CD14-positive monocyte (primary cell): ENCODE measurements around the gene NKX6-2. TPM values are rescaled to one million over a fixed set of nuclear protein-coding genes. Genes with fewer than 3 reads are reported as not detected.
A peak's percentile ranks its signal among the peaks of the same experiment; 100 is the strongest.

ENCODE experiments used
- DNase-seq, 3 donors: peaks; one replicate each; pipeline ENCODE4 v3.0.0-alpha.2; 2011 to 2022
- H2AFZ ChIP-seq: 2 replicates; pipeline ENCODE4 v1.6.0; 2012; ENCODE audit warnings: mild to moderate bottlenecking, low read depth, low read length, inconsistent platforms; ENCODE audit not compliant: insufficient read depth, poor library complexity, severe bottlenecking
- H3K27ac ChIP-seq, 2 donors: 1 replicate in 1 of 2; 2 replicates in 1 of 2; pipeline ENCODE4 v1.5.1; 2012 to 2013; ENCODE audit warnings: low read length in 2 of 2, control low read depth in 1 of 2, inconsistent platforms in 1 of 2, low read depth in 1 of 2, mild to moderate bottlenecking in 1 of 2
- H3K27me3 ChIP-seq, 2 donors: one replicate each; pipeline versions ENCODE4 v1.6.0 to v1.6.1; 2011 to 2013; ENCODE audit warnings: low read length in 2 of 2; ENCODE audit not compliant: control insufficient read depth in 2 of 2, insufficient read depth in 2 of 2
- H3K36me3 ChIP-seq, 2 donors: replicated peaks in 1 of 2; 1 replicate in 1 of 2; 2 replicates in 1 of 2; pipeline versions ENCODE4 v1.5.1 to v1.6.1; 2012 to 2013; ENCODE audit warnings: low read length in 2 of 2, control low read depth in 1 of 2, inconsistent platforms in 1 of 2, mild to moderate bottlenecking in 1 of 2; ENCODE audit not compliant: insufficient read depth in 2 of 2, control insufficient read depth in 1 of 2
- H3K4me1 ChIP-seq, 2 donors: 1 replicate in 1 of 2; 2 replicates in 1 of 2; pipeline versions ENCODE4 v1.5.1 to v1.6.1; 2012 to 2013; ENCODE audit warnings: low read length in 2 of 2, control low read depth in 1 of 2, inconsistent platforms in 1 of 2, mild to moderate bottlenecking in 1 of 2, moderate library complexity in 1 of 2; ENCODE audit not compliant: insufficient read depth in 2 of 2, control insufficient read depth in 1 of 2
- H3K4me2 ChIP-seq: replicated peaks from 2 replicates; pipeline ENCODE3; 2012; ENCODE audit warnings: low read length, moderate library complexity, mild to moderate bottlenecking; ENCODE audit not compliant: poor library complexity, severe bottlenecking; ENCODE audit errors: extremely low read depth
- H3K4me3 ChIP-seq, 3 experiments: fragments of 200-600 bp in 1 of 3; sonication (generic) in 1 of 3; replicated peaks in 1 of 3; 1 replicate in 2 of 3; 2 replicates in 1 of 3; pipeline ENCODE4 v1.5.1; 2011 to 2013; ENCODE audit warnings: low read length in 3 of 3, mild to moderate bottlenecking in 3 of 3, control low read depth in 2 of 3, low read depth in 2 of 3, inconsistent platforms in 1 of 3, moderate library complexity in 1 of 3
- H3K79me2 ChIP-seq: 2 replicates; pipeline ENCODE4 v1.6.0; 2012; ENCODE audit warnings: mild to moderate bottlenecking, control low read depth, inconsistent platforms, low read length, moderate library complexity; ENCODE audit not compliant: insufficient read depth
- H3K9ac ChIP-seq: 2 replicates; pipeline ENCODE4 v1.6.0; 2017; ENCODE audit warnings: low read length, mild to moderate bottlenecking; ENCODE audit not compliant: insufficient read depth, poor library complexity, severe bottlenecking
- H3K9me3 ChIP-seq, 2 donors: replicated peaks in 1 of 2; 1 replicate in 1 of 2; 2 replicates in 1 of 2; pipeline versions ENCODE4 v1.5.1 to v1.6.1; 2012 to 2013; ENCODE audit warnings: low read length in 2 of 2, control low read depth in 1 of 2; ENCODE audit not compliant: control insufficient read depth in 1 of 2, insufficient read depth in 1 of 2
- H4K20me1 ChIP-seq: 2 replicates; pipeline ENCODE4 v1.6.0; 2012; ENCODE audit warnings: mild to moderate bottlenecking, low read length, control low read depth, moderate library complexity; ENCODE audit not compliant: insufficient read depth
- H3K27ac Mint-ChIP-seq, 7 donors: one replicate each; pipeline ENCODE4 v1.8.0; 2020; ENCODE audit warnings: mild to moderate bottlenecking in 7 of 7, mixed read lengths in 7 of 7, moderate library complexity in 6 of 7, inconsistent platforms in 2 of 7
- H3K27me3 Mint-ChIP-seq, 3 donors: one replicate each; pipeline ENCODE4 v1.8.0; 2021 to 2022; ENCODE audit warnings: low read depth in 3 of 3, mild to moderate bottlenecking in 3 of 3, mixed read lengths in 3 of 3, moderate library complexity in 3 of 3, inconsistent platforms in 1 of 3
- H3K36me3 Mint-ChIP-seq, 2 donors: one replicate each; pipeline ENCODE4 v1.8.0; 2020; ENCODE audit warnings: mixed read lengths in 2 of 2, inconsistent platforms in 1 of 2, mild to moderate bottlenecking in 1 of 2
- H3K4me1 Mint-ChIP-seq: one replicate; pipeline ENCODE4 v1.8.0; 2020; ENCODE audit warnings: mild to moderate bottlenecking, mixed read lengths
- H3K4me3 Mint-ChIP-seq, 2 donors: one replicate each; pipeline ENCODE4 v1.8.0; 2020; ENCODE audit warnings: mild to moderate bottlenecking in 2 of 2, mixed read lengths in 2 of 2, moderate library complexity in 1 of 2
- H3K9me3 Mint-ChIP-seq, 7 donors: one replicate each; pipeline ENCODE4 v1.8.0; 2020 to 2022; ENCODE audit warnings: mixed read lengths in 7 of 7, mild to moderate bottlenecking in 6 of 7, moderate library complexity in 6 of 7, inconsistent platforms in 2 of 7
- WGBS: methylation state at CpG from one replicate; pipeline ENCODE4 v1.1.5; 2013; ENCODE audit warnings: missing lambda C conversion rate; ENCODE audit not compliant: insufficient coverage; 5-methylcytosine and 5-hydroxymethylcytosine counted together
- intact Hi-C, 2 donors: fragments of 100-400 bp; cut with micrococcal nuclease; formaldehyde crosslinking; loops; one replicate each; pipeline versions ENCODE4 v1.15.0 to v1.15.1; 2023
- polyA plus RNA-seq, 3 donors: library from polyadenylated mRNA; depleted of rRNA in 1 of 3; unstranded in 2 of 3; stranded (reverse) in 1 of 3; fragments of 300-500 nt in 2 of 3; fragments of >200 nt in 1 of 3; fragmentation: Illumina TruSeq in 2 of 3; gene quantifications; 1 replicate in 2 of 3; 2 replicates in 1 of 3; pipeline ENCODE4 v1.2.3, GENCODE V29; 2012 to 2021
- TF ChIP-seq, protein P1 (sequence below): fragments of 200-600 bp; IDR thresholded peaks from one replicate; pipeline ENCODE4 v1.8.0; 2022; ENCODE audit warnings: antibody characterized with exemption, mild to moderate bottlenecking

The NKX6-2 gene
- polyA plus RNA-seq, 3 donors: not detected

DNA sequence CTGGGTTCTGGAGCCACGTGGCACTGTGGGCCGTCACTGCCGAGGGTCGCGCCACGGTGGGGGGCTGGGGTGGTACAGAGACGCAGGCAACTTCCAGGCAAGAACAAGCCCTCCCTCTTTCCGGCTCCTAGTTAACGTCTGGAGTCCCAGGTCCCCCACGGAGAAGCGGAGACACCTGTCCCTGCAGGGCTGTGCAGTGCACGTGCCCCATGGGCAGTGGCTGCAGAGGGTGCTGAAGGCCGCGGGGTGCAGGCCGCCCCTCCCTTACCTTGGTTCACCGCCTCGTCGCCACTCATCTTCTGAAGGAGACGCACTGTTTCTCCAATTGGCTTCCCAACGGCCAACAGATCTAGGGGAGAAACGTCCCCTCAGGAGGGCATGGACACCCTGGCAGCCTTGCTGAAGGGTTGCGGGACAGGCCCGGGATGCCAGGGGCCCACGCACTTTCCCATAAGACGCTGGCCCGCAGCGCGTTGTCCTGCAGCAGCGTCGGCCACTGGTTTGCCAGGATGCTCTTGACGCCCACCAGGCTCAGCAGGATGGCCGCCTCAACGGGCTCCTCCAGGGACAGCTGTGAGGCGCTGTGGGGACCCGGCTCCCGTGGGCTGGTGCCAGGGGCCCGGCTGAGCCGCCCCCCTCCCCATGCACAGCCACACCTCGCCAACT, 24.3 kb upstream of the NKX6-2 start:
- Mint-ChIP-seq H3K4me3 (no peak overlapping the region), H3K36me3 (no peaks in the 10 kb centered on the region), H3K27ac (no peak overlapping the region), H3K27me3 (peaks cover 0 to 12% (median 1%) of the 10 kb centered on the region in 3 donors), H3K9me3 (peaks cover 0 to 1% (median 0%) of the 10 kb centered on the region in 7 donors), H3K4me1 (no peaks in the 10 kb centered on the region)
- WGBS: 84% methylated on average over 39 of the region's 39 CpGs
- Histone ChIP-seq H3K27ac (no peak overlapping the region), H4K20me1 (no peaks in the 10 kb centered on the region), H3K9ac (no peak overlapping the region), H2AFZ (no peak overlapping the region), H3K4me2 (no peak overlapping the region), H3K9me3 (no peaks in the 10 kb centered on the region), H3K27me3 (no peaks in the 10 kb centered on the region), H3K36me3 (no peaks in the 10 kb centered on the region), H3K4me3 (no peak overlapping the region), H3K4me1 (no peaks in the 10 kb centered on the region), H3K79me2 (no peaks in the 10 kb centered on the region)
- TF ChIP-seq, protein P1, sequence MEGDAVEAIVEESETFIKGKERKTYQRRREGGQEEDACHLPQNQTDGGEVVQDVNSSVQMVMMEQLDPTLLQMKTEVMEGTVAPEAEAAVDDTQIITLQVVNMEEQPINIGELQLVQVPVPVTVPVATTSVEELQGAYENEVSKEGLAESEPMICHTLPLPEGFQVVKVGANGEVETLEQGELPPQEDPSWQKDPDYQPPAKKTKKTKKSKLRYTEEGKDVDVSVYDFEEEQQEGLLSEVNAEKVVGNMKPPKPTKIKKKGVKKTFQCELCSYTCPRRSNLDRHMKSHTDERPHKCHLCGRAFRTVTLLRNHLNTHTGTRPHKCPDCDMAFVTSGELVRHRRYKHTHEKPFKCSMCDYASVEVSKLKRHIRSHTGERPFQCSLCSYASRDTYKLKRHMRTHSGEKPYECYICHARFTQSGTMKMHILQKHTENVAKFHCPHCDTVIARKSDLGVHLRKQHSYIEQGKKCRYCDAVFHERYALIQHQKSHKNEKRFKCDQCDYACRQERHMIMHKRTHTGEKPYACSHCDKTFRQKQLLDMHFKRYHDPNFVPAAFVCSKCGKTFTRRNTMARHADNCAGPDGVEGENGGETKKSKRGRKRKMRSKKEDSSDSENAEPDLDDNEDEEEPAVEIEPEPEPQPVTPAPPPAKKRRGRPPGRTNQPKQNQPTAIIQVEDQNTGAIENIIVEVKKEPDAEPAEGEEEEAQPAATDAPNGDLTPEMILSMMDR: no peak
- intact Hi-C loops: no loop called here
- DNase-seq: no peak

DNA sequence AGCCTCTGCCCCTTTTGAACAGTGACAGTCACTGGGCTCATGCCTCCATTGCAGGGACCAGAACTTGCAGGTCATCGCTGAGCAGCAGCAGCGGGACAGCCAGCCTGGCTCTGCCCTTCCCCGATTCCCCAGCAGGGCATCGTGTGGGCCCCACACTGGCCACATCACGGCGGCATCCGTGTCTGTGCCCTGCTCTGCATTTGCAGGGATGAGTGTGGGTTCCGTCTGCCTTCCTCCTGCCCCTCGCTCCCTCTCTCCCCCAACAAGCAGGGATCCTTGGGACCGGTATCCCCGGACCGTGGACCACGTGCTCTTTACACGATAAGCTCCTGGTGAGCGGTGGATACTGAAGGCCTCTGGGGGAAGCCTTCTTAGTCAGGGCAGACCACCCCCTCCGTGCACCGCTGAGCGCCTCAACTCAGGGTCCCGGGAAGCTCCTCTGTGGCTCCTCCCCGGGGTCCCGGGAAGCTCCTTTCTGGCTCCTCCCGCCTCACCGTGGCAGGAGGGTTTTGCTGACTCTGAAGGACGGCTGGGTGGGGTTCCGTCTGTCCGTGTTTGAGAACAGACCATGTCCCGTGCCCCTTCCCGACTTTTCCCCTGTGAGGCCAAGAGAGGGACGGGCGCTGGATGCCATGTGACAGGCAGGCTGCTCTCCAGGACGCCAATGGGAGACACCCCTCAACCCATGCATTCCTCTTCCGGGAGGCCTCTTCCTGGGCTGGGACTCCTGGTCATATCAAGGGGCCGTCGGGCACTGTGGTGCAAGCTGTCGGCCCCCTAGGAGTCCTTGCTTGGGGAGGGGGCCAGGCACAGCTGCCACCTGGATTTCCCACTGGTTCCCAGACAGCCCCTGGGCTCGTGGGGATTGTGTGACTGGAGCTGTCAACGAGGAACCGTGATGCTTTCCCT, 23.5 kb upstream of the NKX6-2 start:
- Histone ChIP-seq H3K4me1 (no peaks in the 10 kb centered on the region), H2AFZ (no peak overlapping the region), H3K4me2 (no peak overlapping the region), H3K27ac (no peak overlapping the region), H3K27me3 (no peaks in the 10 kb centered on the region), H3K9me3 (no peaks in the 10 kb centered on the region), H3K79me2 (no peaks in the 10 kb centered on the region), H3K4me3 (no peak overlapping the region), H3K36me3 (no peaks in the 10 kb centered on the region), H4K20me1 (no peaks in the 10 kb centered on the region), H3K9ac (no peak overlapping the region)
- Mint-ChIP-seq H3K4me3 (no peak overlapping the region), H3K9me3 (peaks cover 0 to 1% (median 0%) of the 10 kb centered on the region in 7 donors), H3K4me1 (no peaks in the 10 kb centered on the region), H3K27me3 (peaks cover 0 to 12% (median 1%) of the 10 kb centered on the region in 3 donors), H3K36me3 (no peaks in the 10 kb centered on the region), H3K27ac (no peak overlapping the region)
- TF ChIP-seq, protein P1: no peak
- 84% methylated on average over 31 of the region's 38 CpGs for WGBS
- intact Hi-C loops: no loop called here
- peak in 1 of 3 donors; percentile 2 for DNase-seq
